Measurements from ENCODE around the gene RXFP3.

DNA sequence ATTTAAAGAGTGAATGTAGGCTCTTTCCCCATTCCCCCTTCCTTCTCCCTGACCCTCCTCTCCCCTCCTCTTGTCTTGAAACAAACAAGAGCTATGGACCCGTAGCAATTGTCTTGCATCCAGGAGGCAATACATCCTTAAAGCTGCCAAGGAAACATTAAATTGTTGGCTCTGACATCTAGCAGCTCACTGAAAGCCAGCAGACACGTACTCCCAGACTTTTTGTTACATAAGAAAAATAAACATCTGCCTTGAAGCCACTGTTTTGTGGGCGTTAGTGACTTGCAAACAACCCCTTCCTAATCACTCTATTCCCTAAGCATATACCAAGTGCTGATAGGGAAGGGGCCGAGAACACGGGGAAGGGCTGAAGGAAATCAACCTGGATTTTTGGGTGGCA, 39.7 kb downstream of the RXFP3 start:
- TF ChIP-seq, protein P1, sequence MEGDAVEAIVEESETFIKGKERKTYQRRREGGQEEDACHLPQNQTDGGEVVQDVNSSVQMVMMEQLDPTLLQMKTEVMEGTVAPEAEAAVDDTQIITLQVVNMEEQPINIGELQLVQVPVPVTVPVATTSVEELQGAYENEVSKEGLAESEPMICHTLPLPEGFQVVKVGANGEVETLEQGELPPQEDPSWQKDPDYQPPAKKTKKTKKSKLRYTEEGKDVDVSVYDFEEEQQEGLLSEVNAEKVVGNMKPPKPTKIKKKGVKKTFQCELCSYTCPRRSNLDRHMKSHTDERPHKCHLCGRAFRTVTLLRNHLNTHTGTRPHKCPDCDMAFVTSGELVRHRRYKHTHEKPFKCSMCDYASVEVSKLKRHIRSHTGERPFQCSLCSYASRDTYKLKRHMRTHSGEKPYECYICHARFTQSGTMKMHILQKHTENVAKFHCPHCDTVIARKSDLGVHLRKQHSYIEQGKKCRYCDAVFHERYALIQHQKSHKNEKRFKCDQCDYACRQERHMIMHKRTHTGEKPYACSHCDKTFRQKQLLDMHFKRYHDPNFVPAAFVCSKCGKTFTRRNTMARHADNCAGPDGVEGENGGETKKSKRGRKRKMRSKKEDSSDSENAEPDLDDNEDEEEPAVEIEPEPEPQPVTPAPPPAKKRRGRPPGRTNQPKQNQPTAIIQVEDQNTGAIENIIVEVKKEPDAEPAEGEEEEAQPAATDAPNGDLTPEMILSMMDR (IDR thresholded peaks at IDR 0.05), result no peak
- TF ChIP-seq POLR2A (IDR thresholded peaks at IDR 0.05), result no peak

Measured in ovary (tissue), 3 donors.